Activated T-cell treated with anti-CD3 and anti-CD28 coated beads, Interleukin-2, amount 50 U/mL, for 4 hours (primary cell): ENCODE measurements around the gene VSX1. TPM values are rescaled to one million over a fixed set of nuclear protein-coding genes. Genes with fewer than 3 reads are reported as not detected.

Experiments
- ATAC-seq, 2 donors: fragments of 200-7000 bp; cut with Tn5 transposase; one replicate each; pipeline ENCODE4 v1.10.0; 2021
- DNase-seq: peaks from one replicate; pipeline ENCODE4 v3.0.0-alpha.2; 2020
- H3K27me3 Mint-ChIP-seq: one replicate; pipeline ENCODE4 v1.8.0; 2021; ENCODE audit warnings: low read depth, mixed read lengths
- H3K36me3 Mint-ChIP-seq: one replicate; pipeline ENCODE4 v1.8.0; 2022; ENCODE audit warnings: mixed read lengths; ENCODE audit not compliant: insufficient read depth
- H3K4me1 Mint-ChIP-seq: one replicate; pipeline ENCODE4 v1.8.0; 2021; ENCODE audit warnings: low read depth, mixed read lengths
- H3K4me3 Mint-ChIP-seq: one replicate; pipeline ENCODE4 v1.8.0; 2021; ENCODE audit warnings: mild to moderate bottlenecking, moderate library complexity, mixed read lengths
- H3K9me3 Mint-ChIP-seq: one replicate; pipeline ENCODE4 v1.8.0; 2021; ENCODE audit warnings: mixed read lengths
- total RNA-seq, 3 donors: library from RNA; stranded (reverse); gene quantifications; one replicate each; pipeline ENCODE4 v1.2.1, GENCODE V29; 2021

Gene VSX1
- total RNA-seq, 3 donors from 2014 or later, result not detected

GRCh38 chr20:25037288-25038102 is 44.4 kb downstream of the VSX1 start:
- H3K4me1 Mint-ChIP-seq, result peaks cover 66% of the 10 kb centered on the region
- no peaks in the 10 kb centered on the region for H3K36me3 Mint-ChIP-seq
- no peak for DNase-seq
- no peak for ATAC-seq
- H3K9me3 Mint-ChIP-seq, result no peaks in the 10 kb centered on the region
- H3K4me3 Mint-ChIP-seq, result no peak overlapping the region
- H3K27me3 Mint-ChIP-seq, result no peaks in the 10 kb centered on the region

GRCh38 chr20:25036331-25036936 is 45.5 kb downstream of the VSX1 start:
- H3K9me3 Mint-ChIP-seq, result no peaks in the 10 kb centered on the region
- DNase-seq (no peak), ATAC-seq (no peak)
- peak overlapping the region; percentile 9 for H3K4me3 Mint-ChIP-seq
- peaks cover 56% of the 10 kb centered on the region for H3K4me1 Mint-ChIP-seq
- no peaks in the 10 kb centered on the region for H3K27me3 Mint-ChIP-seq
- no peaks in the 10 kb centered on the region for H3K36me3 Mint-ChIP-seq

GRCh38 chr20:25035921-25036320 is 46.0 kb downstream of the VSX1 start:
- DNase-seq (no peak), ATAC-seq (peak; percentile 70)
- H3K27me3 Mint-ChIP-seq, result no peaks in the 10 kb centered on the region
- H3K36me3 Mint-ChIP-seq, result no peaks in the 10 kb centered on the region
- peaks cover 52% of the 10 kb centered on the region for H3K4me1 Mint-ChIP-seq
- peak overlapping the region; percentile 13 for H3K4me3 Mint-ChIP-seq
- H3K9me3 Mint-ChIP-seq, result no peaks in the 10 kb centered on the region

GRCh38 chr20:25033924-25034300 is 48.0 kb downstream of the VSX1 start:
- H3K4me1 Mint-ChIP-seq, result peaks cover 54% of the 10 kb centered on the region
- ATAC-seq (no peak), DNase-seq (no peak)
- H3K36me3 Mint-ChIP-seq, result peaks cover 11% of the 10 kb centered on the region
- no peaks in the 10 kb centered on the region for H3K27me3 Mint-ChIP-seq
- no peak overlapping the region for H3K4me3 Mint-ChIP-seq
- no peaks in the 10 kb centered on the region for H3K9me3 Mint-ChIP-seq

GRCh38 chr20:25033265-25033923 is 48.5 kb downstream of the VSX1 start:
- Mint-ChIP-seq H3K4me1 (peaks cover 49% of the 10 kb centered on the region), H3K36me3 (peaks cover 11% of the 10 kb centered on the region), H3K27me3 (no peaks in the 10 kb centered on the region), H3K4me3 (no peak overlapping the region), H3K9me3 (no peaks in the 10 kb centered on the region)
- DNase-seq, result no peak
- no peak for ATAC-seq

- DNase-seq, result no peak
- no peaks in the 10 kb centered on the region for H3K27me3 Mint-ChIP-seq
- peaks cover 42% of the 10 kb centered on the region for H3K4me1 Mint-ChIP-seq
- H3K36me3 Mint-ChIP-seq, result peaks cover 12% of the 10 kb centered on the region
- no peak for ATAC-seq
- no peak overlapping the region for H3K4me3 Mint-ChIP-seq
- no peaks in the 10 kb centered on the region for H3K9me3 Mint-ChIP-seq
Observed at GRCh38 chr20:25032478-25033264, 49.3 kb downstream of the VSX1 start.

GRCh38 chr20:25032065-25032477 is 49.9 kb downstream of the VSX1 start:
- peaks cover 40% of the 10 kb centered on the region for H3K4me1 Mint-ChIP-seq
- DNase-seq, result no peak
- H3K4me3 Mint-ChIP-seq, result no peak overlapping the region
- no peak for ATAC-seq
- no peaks in the 10 kb centered on the region for H3K9me3 Mint-ChIP-seq
- no peaks in the 10 kb centered on the region for H3K27me3 Mint-ChIP-seq
- H3K36me3 Mint-ChIP-seq, result peaks cover 18% of the 10 kb centered on the region

- Mint-ChIP-seq H3K4me1 (peaks cover 33% of the 10 kb centered on the region), H3K36me3 (peaks cover 22% of the 10 kb centered on the region), H3K9me3 (no peaks in the 10 kb centered on the region), H3K27me3 (no peaks in the 10 kb centered on the region), H3K4me3 (no peak overlapping the region)
- no peak for DNase-seq
- no peak for ATAC-seq
Observed at GRCh38 chr20:25031241-25031640, 50.7 kb downstream of the VSX1 start.

- Mint-ChIP-seq H3K4me1 (peaks cover 29% of the 10 kb centered on the region), H3K27me3 (no peaks in the 10 kb centered on the region), H3K9me3 (no peaks in the 10 kb centered on the region), H3K36me3 (peaks cover 24% of the 10 kb centered on the region), H3K4me3 (no peak overlapping the region)
- no peak for DNase-seq
- no peak for ATAC-seq
Observed at GRCh38 chr20:25030649-25031207, 51.2 kb downstream of the VSX1 start.

- Mint-ChIP-seq H3K36me3 (peaks cover 25% of the 10 kb centered on the region), H3K9me3 (no peaks in the 10 kb centered on the region), H3K4me1 (peaks cover 24% of the 10 kb centered on the region), H3K4me3 (no peak overlapping the region), H3K27me3 (no peaks in the 10 kb centered on the region)
- no peak for DNase-seq
- no peak for ATAC-seq
Observed at GRCh38 chr20:25030007-25030648, 51.8 kb downstream of the VSX1 start.

- Mint-ChIP-seq H3K4me1 (peaks cover 28% of the 10 kb centered on the region), H3K9me3 (no peaks in the 10 kb centered on the region), H3K4me3 (no peak overlapping the region), H3K27me3 (no peaks in the 10 kb centered on the region), H3K36me3 (peaks cover 32% of the 10 kb centered on the region)
- DNase-seq (no peak), ATAC-seq (no peak)
Observed at GRCh38 chr20:25025986-25026605, 55.8 kb downstream of the VSX1 start.
